Stimulated activated CD4-positive, alpha-beta T cell treated with anti-CD3 and anti-CD28 coated beads, TNF-alpha, amount 100 ng/mL, for 1 hour (primary cell): ENCODE results near the gene ANKRD16.
"Not testable (repeated sequence)": the region's sequence is repeated elsewhere in the genome, so short reads cannot be mapped to it uniquely, and the experiment has no call there.

Experiments
- DNase-seq, 3 donors: peaks; one replicate each; pipeline ENCODE4 v3.0.0-alpha.2; 2020; ENCODE audit warnings: low read depth in 3 of 3, low spot score in 1 of 3

Gene ANKRD16

GRCh38 chr10:5877041-5877440 is 12.7 kb downstream of the ANKRD16 start:
- not testable (repeated sequence) for DNase-seq

- DNase-seq: no peak
These were observed 13.4 kb downstream of the ANKRD16 start for GRCh38 chr10:5876181-5876768.

- peak; percentile 30 to 54 (median 38) for DNase-seq
These were observed 16.1 kb downstream of the ANKRD16 start for GRCh38 chr10:5873515-5873995.

- no peak for DNase-seq
These were observed 18.1 kb downstream of the ANKRD16 start for GRCh38 chr10:5871596-5871995.

- no peak for DNase-seq
These were observed 20.5 kb downstream of the ANKRD16 start for GRCh38 chr10:5869156-5869555.

- not testable (repeated sequence) for DNase-seq
These were observed 21.3 kb downstream of the ANKRD16 start for GRCh38 chr10:5868383-5868782.

DNA sequence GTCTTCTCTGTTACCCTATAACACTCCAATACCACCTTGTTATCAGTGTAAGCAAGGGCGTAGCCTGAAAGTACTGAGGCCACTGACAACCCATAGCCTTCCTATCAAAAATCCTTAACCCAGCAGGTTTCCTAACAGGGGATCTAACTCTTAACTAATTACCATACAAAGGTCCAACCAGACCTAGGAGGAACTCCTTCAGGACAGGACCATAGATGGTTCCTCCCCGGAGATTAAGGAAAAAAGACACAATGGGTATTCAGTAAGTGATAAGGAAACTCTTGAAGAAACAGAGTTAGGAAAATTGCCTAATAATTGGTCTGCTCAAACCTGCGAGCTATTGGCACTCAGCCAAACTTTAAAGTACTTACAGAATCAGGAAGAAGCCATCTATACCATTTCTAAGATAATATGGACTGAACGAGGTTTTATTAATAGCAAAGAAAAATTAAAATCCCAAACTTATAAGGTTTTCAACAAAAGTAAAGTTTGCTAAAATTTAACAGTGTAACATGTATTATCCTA is 22.5 kb downstream of the ANKRD16 start:
- not testable (repeated sequence) for DNase-seq

DNA sequence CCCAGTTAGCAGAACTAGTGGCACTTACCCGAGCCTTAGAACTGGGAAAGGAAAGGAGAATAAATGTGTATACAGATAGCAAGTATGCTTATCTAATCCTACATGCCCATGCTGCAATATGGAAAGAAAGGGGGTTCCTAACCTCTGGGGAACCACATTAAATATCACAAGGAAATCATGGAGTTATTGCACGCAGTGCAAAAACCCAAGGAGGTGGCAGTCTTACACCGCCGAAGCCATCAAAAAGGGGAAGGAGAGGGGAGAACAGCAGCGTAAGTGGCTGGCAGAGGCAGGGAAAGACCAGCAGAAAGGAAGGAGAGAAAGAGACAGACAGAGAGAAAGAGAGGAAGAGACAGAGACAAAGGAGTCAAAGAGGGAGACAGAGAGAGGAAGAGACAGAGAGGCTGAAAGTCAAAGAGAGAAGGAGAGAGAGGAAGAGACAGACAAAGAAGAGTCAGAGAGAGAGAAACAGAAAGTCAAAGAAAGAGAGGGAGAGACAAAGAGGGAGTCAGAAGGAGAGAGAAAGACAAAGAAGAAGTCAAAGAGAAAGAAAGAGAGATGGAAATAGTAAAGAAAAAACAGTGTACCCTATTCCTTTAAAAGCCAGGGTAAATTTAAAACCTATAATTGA is 23.1 kb downstream of the ANKRD16 start:
- not testable (repeated sequence) for DNase-seq

GRCh38 chr10:5862981-5863685 is 26.6 kb downstream of the ANKRD16 start:
- not testable (repeated sequence) for DNase-seq

GRCh38 chr10:5862360-5862961 is 27.2 kb downstream of the ANKRD16 start:
- DNase-seq: no peak

DNA sequence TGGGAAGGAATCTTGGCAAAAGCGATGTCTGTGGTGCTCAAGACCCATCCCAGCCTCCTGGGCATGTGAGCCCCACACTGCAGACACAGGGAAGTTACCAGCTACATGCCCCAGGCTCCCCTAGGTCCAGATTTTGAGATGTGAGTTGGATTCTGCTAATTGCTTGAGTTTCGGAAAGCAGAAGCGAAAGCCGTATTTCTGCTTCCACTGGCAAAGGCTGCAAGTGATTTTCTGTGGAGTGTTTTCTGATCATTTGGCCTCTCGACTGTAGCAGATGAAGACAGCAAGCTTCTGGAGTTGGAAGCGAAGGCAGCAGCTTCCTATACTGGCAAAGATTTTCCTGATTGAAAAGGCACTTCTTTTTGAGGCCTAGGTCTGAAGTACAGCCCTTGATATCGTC is 29.6 kb downstream of the ANKRD16 start:
- DNase-seq: no peak

DNA sequence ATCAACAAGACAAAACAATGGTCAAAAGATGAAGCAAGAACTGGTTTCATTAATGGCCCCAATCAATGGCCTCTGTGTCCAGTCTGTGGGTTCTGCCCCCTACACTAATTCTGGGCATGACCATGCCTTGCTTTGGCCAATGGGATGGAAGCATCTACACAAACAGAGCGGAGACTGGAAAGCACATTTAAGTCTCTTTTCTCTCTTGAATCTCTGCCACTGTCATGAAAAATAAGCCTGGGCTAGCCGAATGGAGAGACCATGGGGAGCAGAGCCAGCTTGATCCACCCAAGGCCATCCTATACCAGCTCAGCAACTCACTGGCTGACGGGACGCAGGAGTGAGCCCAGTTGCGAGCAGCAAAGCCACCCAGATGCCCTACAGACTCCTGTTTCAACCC is 30.9 kb downstream of the ANKRD16 start:
- no peak for DNase-seq

- DNase-seq: no peak
These were observed 33.0 kb downstream of the ANKRD16 start for GRCh38 chr10:5856701-5857004.

- DNase-seq: no peak
These were observed 33.6 kb downstream of the ANKRD16 start for GRCh38 chr10:5855979-5856700.

- no peak for DNase-seq
These were observed 35.6 kb downstream of the ANKRD16 start for GRCh38 chr10:5854131-5854475.

DNA sequence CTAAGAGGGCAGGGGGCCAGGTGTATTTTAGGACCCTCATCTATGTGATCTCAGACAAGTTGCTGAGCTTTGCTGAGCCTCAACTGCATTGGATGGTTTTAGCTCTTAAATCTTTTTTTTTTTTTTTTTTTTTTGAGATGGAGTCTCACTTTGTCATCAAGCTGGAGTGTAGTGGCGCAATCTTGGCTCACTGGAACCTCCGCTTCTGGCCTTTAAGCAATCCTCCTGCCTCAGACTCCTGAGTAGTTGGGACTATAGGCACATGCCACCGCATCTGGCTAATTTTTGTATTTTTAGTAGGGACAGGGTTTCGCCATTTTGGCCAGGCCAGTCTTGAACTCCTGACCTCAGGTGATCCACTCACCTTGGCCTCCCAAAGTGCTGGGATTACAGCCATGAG is 43.0 kb downstream of the ANKRD16 start:
- DNase-seq: not testable (repeated sequence)

GRCh38 chr10:5844345-5845055 is 45.2 kb downstream of the ANKRD16 start:
- no peak for DNase-seq

GRCh38 chr10:5843686-5844344 is 45.9 kb downstream of the ANKRD16 start:
- no peak for DNase-seq

- no peak for DNase-seq
These were observed 47.7 kb downstream of the ANKRD16 start for GRCh38 chr10:5841965-5842364.
